HepG2 (cell line): Measurements from ENCODE around the gene MOCS2. TPM values are rescaled to one million over a fixed set of nuclear protein-coding genes. Genes with fewer than 3 reads are reported as not detected.

Experiments
- ATAC-seq: fragments of 200-7000 bp; cut with Tn5 transposase; 3 replicates; pipeline ENCODE4 v1.9.1; 2020; ENCODE audit warnings: mild to moderate bottlenecking, moderate library complexity
- BruUV-seq: library from RNA; stranded (reverse); fragments of 400-500 nt; replicated peaks from 2 replicates; lab custom pipeline; 2021; lab: Mats Ljungman, UMichigan
- CTCF ChIA-PET: fragments of 300-600 bp; formaldehyde crosslinking; extraction: SDS; loops from one replicate; lab custom pipeline; 2021; ENCODE audit warnings: low total read pairs, inconsistent platforms, low intra/inter-chr PET ratio; lab: Yijun Ruan, JAX
- POLR2A ChIA-PET: fragments of 350-600 bp; sonication (Branson Sonifier 250); formaldehyde crosslinking; loops from one replicate; lab custom pipeline; 2020; ENCODE audit warnings: antibody characterized with exemption, inconsistent platforms; lab: Yijun Ruan, JAX
- DNase-seq: peaks from one replicate; pipeline ENCODE4 v3.0.0-alpha.2; 2015; ENCODE audit warnings: low spot score
- FAIRE-seq: peaks from 3 replicates; lab custom pipeline; 2011; peaks lifted over from hg19 to GRCh38; lab: Jason Lieb, UNC
- H2AFZ ChIP-seq: one replicate; pipeline ENCODE4 v1.6.1; 2011; ENCODE audit warnings: low read length, inconsistent platforms
- H3K27ac ChIP-seq: fragments of 300-600 bp; 3 replicates; pipeline ENCODE4 v1.8.0; 2011; ENCODE audit warnings: mixed run types, mild to moderate bottlenecking, mixed read lengths, low read length, inconsistent platforms; ENCODE audit not compliant: insufficient read depth; ENCODE audit errors: extremely low read length
- H3K27me3 ChIP-seq, 2 experiments: fragments of 200-600 bp in 1 of 2; 2 replicates in 1 of 2; 3 replicates in 1 of 2; pipeline versions ENCODE4 v1.6.0 to v1.8.0; 2011; ENCODE audit warnings: low read length in 2 of 2, mild to moderate bottlenecking in 2 of 2, moderate library complexity in 2 of 2, inconsistent platforms in 1 of 2; ENCODE audit not compliant: insufficient read depth in 2 of 2, control insufficient read depth in 1 of 2
- H3K36me3 ChIP-seq, 2 experiments: fragments of 200-600 bp in 1 of 2; replicated peaks in 1 of 2; 2 replicates in 1 of 2; 3 replicates in 1 of 2; pipeline versions ENCODE4 v1.5.1 to v1.8.0; 2011; ENCODE audit warnings: low read length in 2 of 2, inconsistent platforms in 1 of 2; ENCODE audit not compliant: insufficient read depth in 2 of 2, control insufficient read depth in 1 of 2
- H3K4me1 ChIP-seq: 2 replicates; pipeline ENCODE4 v1.5.1; 2012; ENCODE audit warnings: low read length, inconsistent platforms; ENCODE audit not compliant: insufficient read depth
- H3K4me2 ChIP-seq: 2 replicates; pipeline ENCODE4 v1.6.0; 2011; ENCODE audit warnings: low read depth, low read length, inconsistent platforms
- H3K4me3 ChIP-seq, 3 experiments: fragments of 200-600 bp in 1 of 3; sonication (generic), shearing (Covaris generic) in 1 of 3; replicated peaks in 1 of 3; 2 replicates each; pipeline ENCODE4 v1.5.1; 2011 to 2016; ENCODE audit warnings: low read length in 3 of 3, inconsistent platforms in 2 of 3, low read depth in 2 of 3, mild to moderate bottlenecking in 2 of 3, control low read depth in 1 of 3, mixed read lengths in 1 of 3; ENCODE audit not compliant: insufficient read depth in 1 of 3
- H3K79me2 ChIP-seq: one replicate; pipeline ENCODE4 v1.6.1; 2011; ENCODE audit warnings: low read length, inconsistent platforms; ENCODE audit not compliant: insufficient read depth
- H3K9ac ChIP-seq: 2 replicates; pipeline ENCODE4 v1.6.0; 2011; ENCODE audit warnings: mild to moderate bottlenecking, low read depth, low read length, inconsistent platforms; ENCODE audit not compliant: insufficient read depth
- H3K9me3 ChIP-seq: 2 replicates; pipeline ENCODE4 v1.5.1; 2012; ENCODE audit warnings: mild to moderate bottlenecking, low read length
- H4K20me1 ChIP-seq: 2 replicates; pipeline ENCODE4 v1.6.0; 2011; ENCODE audit warnings: inconsistent platforms, mild to moderate bottlenecking, low read length, moderate library complexity; ENCODE audit not compliant: insufficient read depth
- ARID3A ChIP-seq: IDR thresholded peaks from 2 replicates; pipeline ENCODE4 v1.6.1; 2012; ENCODE audit warnings: low read depth, low read length, improper control_type of control experiment
- HBP1 ChIP-seq: IDR thresholded peaks from 2 replicates; pipeline ENCODE4 v1.6.1; 2016; ENCODE audit warnings: low read depth, control low read depth
- HDAC6 ChIP-seq: fragments of 200-600 bp; sonication (generic); IDR thresholded peaks from 2 replicates; pipeline ENCODE4 v1.7.0; 2017; ENCODE audit warnings: mild to moderate bottlenecking, antibody characterized with exemption, low read length, low read depth
- PAXIP1 ChIP-seq: sonication (generic); formaldehyde crosslinking; conservative IDR thresholded peaks from 2 replicates; pipeline ENCODE4 v1.4.0; 2020; ENCODE audit warnings: mild to moderate bottlenecking, missing genetic modification reagents, moderate library complexity
- SALL2 ChIP-seq: sonication (generic); formaldehyde crosslinking; IDR thresholded peaks from 2 replicates; pipeline ENCODE4 v1.8.1; 2023; ENCODE audit warnings: mild to moderate bottlenecking, missing genetic modification reagents, inconsistent platforms
- THYN1 ChIP-seq: sonication (generic); formaldehyde crosslinking; IDR thresholded peaks from 2 replicates; pipeline ENCODE4 v1.8.1; 2023; ENCODE audit warnings: low read depth, mild to moderate bottlenecking, moderate library complexity, missing genetic modification reagents, borderline replicate concordance
- ZFP62 ChIP-seq: sonication (generic); formaldehyde crosslinking; IDR thresholded peaks from 2 replicates; pipeline ENCODE4 v1.4.0; 2020; ENCODE audit warnings: missing genetic modification reagents
- ZNF230 ChIP-seq: sonication (generic); formaldehyde crosslinking; IDR thresholded peaks from 2 replicates; pipeline ENCODE4 v1.4.0; 2020; ENCODE audit warnings: mild to moderate bottlenecking, missing genetic modification reagents
- ZNF609 ChIP-seq: sonication (generic); formaldehyde crosslinking; IDR thresholded peaks from 2 replicates; pipeline ENCODE4 v1.4.0; 2020; ENCODE audit warnings: mild to moderate bottlenecking, missing genetic modification reagents, borderline replicate concordance
- ZNF674 ChIP-seq: sonication (generic); formaldehyde crosslinking; IDR thresholded peaks from 2 replicates; pipeline ENCODE4 v1.5.0; 2020; ENCODE audit warnings: low read depth, mild to moderate bottlenecking, missing genetic modification reagents
- ZSCAN12 ChIP-seq: sonication (generic); formaldehyde crosslinking; IDR thresholded peaks from 2 replicates; pipeline ENCODE4 v1.9.0; 2021; ENCODE audit warnings: mild to moderate bottlenecking, missing genetic modification reagents
- WGBS: methylation state at CpG from one replicate; pipeline ENCODE4 v1.1.6; 2017; ENCODE audit warnings: low lambda C conversion rate; 5-methylcytosine and 5-hydroxymethylcytosine counted together
- in situ Hi-C: cut with HindIII; loops from 2 replicates; pipeline ENCODE4 v1.10.0; 2017; ENCODE audit warnings: low pct_unique_long_range_greater_than_20kb; ENCODE audit not compliant: extremely low pct_ligation_motif_present
- intact Hi-C: fragments of 100-400 bp; cut with micrococcal nuclease; formaldehyde crosslinking; loops from one replicate; pipeline ENCODE4 v1.10.0; 2022; ENCODE audit not compliant: unreplicated experiment
- polyA plus RNA-seq, 8 experiments: library from polyadenylated mRNA; depleted of rRNA in 3 of 8; stranded (reverse) in 7 of 8; unstranded in 1 of 8; fragments of >200 nt; fragmentation: Illumina TruSeq in 4 of 8; extraction: Trizol in 4 of 8; gene quantifications; 2 replicates each; pipeline versions ENCODE4 v1.2.1 to v1.2.3, GENCODE V29; 2011 to 2016; ENCODE audit warnings: low read depth in 4 of 8, missing spikeins in 1 of 8, mixed read lengths in 1 of 8; ENCODE audit not compliant: insufficient read depth in 1 of 8
- total RNA-seq, 5 experiments: library from RNA; depleted of rRNA; stranded (reverse); fragments of >200 nt; fragmentation: Illumina TruSeq; extraction: Trizol; gene quantifications; 2 replicates each; pipeline ENCODE4 v1.2.3, GENCODE V29; 2016; ENCODE audit warnings: low read depth in 1 of 5

MOCS2 gene
- total and polyA plus RNA-seq, 2 of the 13 experiments (the other 11 are each of a cell fraction or from before 2014, with no cell fraction given) = 19.2 to 41.9 TPM

- no peak for TF ChIP-seq ZNF609 (CRISPR knock-in tag)
- no peak for TF ChIP-seq HDAC6
- no peak for TF ChIP-seq ZNF674 (CRISPR knock-in tag)
- TF ChIP-seq SALL2 (CRISPR knock-in tag) = no peak
- no peak for TF ChIP-seq ZSCAN12 (CRISPR knock-in tag)
- TF ChIP-seq ZFP62 (CRISPR knock-in tag) = no peak
Measured at GRCh38 chr5:53118879-53119278, 9.3 kb upstream of the MOCS2 start (continued).

- Histone ChIP-seq H3K4me2 (no peak overlapping the region), H3K4me1 (peaks cover 42% of the 10 kb centered on the region), H3K27me3 (no peaks in the 10 kb centered on the region; a peak in 1 of 5 replicates), H3K9ac (no peak overlapping the region), H3K79me2 (no peaks in the 10 kb centered on the region), H4K20me1 (no peaks in the 10 kb centered on the region), H3K36me3 (no peaks in the 10 kb centered on the region), H2AFZ (no peak overlapping the region), H3K4me3 (no peak overlapping the region), H3K9me3 (no peaks in the 10 kb centered on the region), H3K27ac (no peak overlapping the region)
- peak; percentile 52 for DNase-seq
- intact Hi-C loops = no loop called here
- 0% methylated on average over 1 of the region's 1 CpG for WGBS
- no TSS peak for BruUV-seq
- POLR2A ChIA-PET = no interaction called here
- CTCF ChIA-PET = no interaction called here
- FAIRE-seq = no peak
- ATAC-seq = peak; percentile 81
- in situ Hi-C loops = no loop called here
- peak; percentile 67 for TF ChIP-seq PAXIP1
- TF ChIP-seq HBP1 (CRISPR knock-in tag) = no peak
- TF ChIP-seq THYN1 = no peak
- no peak for TF ChIP-seq ZNF230
- 0 out of 2 replicates have a peak, but pooled peaks have one; percentile 34 for TF ChIP-seq ARID3A
Measured at GRCh38 chr5:53116597-53116996, 7.0 kb upstream of the MOCS2 start.
